Upper lobe of left lung (tissue), 6 donors: ENCODE data around the gene ZNF512B. TPM values are rescaled to one million over a fixed set of nuclear protein-coding genes. Genes with fewer than 3 reads are reported as not detected.
"Not testable (repeated sequence)": the region's sequence is repeated elsewhere in the genome, so short reads cannot be mapped to it uniquely, and the experiment has no call there.

Source experiments
- ATAC-seq, 2 donors: fragments of 200-7000 bp; cut with Tn5 transposase; one replicate each; pipeline ENCODE4 v1.9.1; 2022; ENCODE audit warnings: mild to moderate bottlenecking in 2 of 2, moderate library complexity in 2 of 2; ENCODE audit not compliant: low FRiP score in 2 of 2
- DNase-seq, 2 donors: peaks; one replicate each; pipeline ENCODE4 v3.0.0-alpha.2; 2019 to 2020
- H3K27ac ChIP-seq, 4 donors: fragments of 200-600 bp; sonication (generic); one replicate each; pipeline ENCODE4 v1.5.1; 2016 to 2019
- H3K27me3 ChIP-seq, 4 donors: fragments of 200-600 bp; sonication (generic); one replicate each; pipeline ENCODE4 v1.5.1; 2017 to 2019
- H3K36me3 ChIP-seq, 4 donors: fragments of 200-600 bp; sonication (generic); one replicate each; pipeline ENCODE4 v1.5.1; 2016 to 2019
- H3K4me1 ChIP-seq, 4 donors: fragments of 200-600 bp; sonication (generic); one replicate each; pipeline ENCODE4 v1.5.1; 2018 to 2019
- H3K4me3 ChIP-seq, 4 donors: fragments of 200-600 bp; sonication (generic); one replicate each; pipeline ENCODE4 v1.5.1; 2017 to 2019; ENCODE audit warnings: mild to moderate bottlenecking in 2 of 4, moderate library complexity in 1 of 4
- H3K9me3 ChIP-seq, 4 donors: fragments of 200-600 bp; sonication (generic); one replicate each; pipeline ENCODE4 v1.5.1; 2018 to 2019
- CTCF ChIP-seq, 6 experiments: fragments of 450-650 bp in 4 of 6; fragments of 200-600 bp in 2 of 6; sonication (generic) in 2 of 6; IDR thresholded peaks; one replicate each; pipeline ENCODE4 v1.5.1; 2016 to 2019; ENCODE audit warnings: antibody characterized with exemption in 6 of 6
- EP300 ChIP-seq, 4 donors: sonication (generic); formaldehyde crosslinking; IDR thresholded peaks; one replicate each; pipeline ENCODE4 v1.5.1; 2017; ENCODE audit warnings: antibody characterized with exemption in 4 of 4, control low read depth in 2 of 4
- POLR2A ChIP-seq, 4 donors: fragments of 450-650 bp; IDR thresholded peaks; one replicate each; pipeline ENCODE4 v1.5.1; 2016 to 2017; ENCODE audit warnings: antibody characterized with exemption in 4 of 4, mild to moderate bottlenecking in 2 of 4
- POLR2AphosphoS5 ChIP-seq, 2 donors: sonication (generic); formaldehyde crosslinking; IDR thresholded peaks; one replicate each; pipeline ENCODE4 v1.5.1; 2017; ENCODE audit warnings: antibody characterized with exemption in 2 of 2
- WGBS, 2 donors: methylation state at CpG; one replicate each; pipeline ENCODE4 v1.1.5; 2017 to 2018; 5-methylcytosine and 5-hydroxymethylcytosine counted together
- total RNA-seq, 6 donors: library from RNA; depleted of rRNA in 4 of 6; stranded (reverse); fragments of >200 nt in 4 of 6; gene quantifications; one replicate each; pipeline versions ENCODE4 v1.1.0 to v1.2.1, GENCODE V29; 2016 to 2021
- donor health status: DM: no; HTN: no; CAD: no; lungs with moderate emphysema.
- donor health status: DM: no; HTN: yes; CAD: no; lungs with severe emphysema.

The ZNF512B gene
- total RNA-seq, 6 donors from 2014 or later, result 10.8 to 22.0 (median 16.3) TPM

- Histone ChIP-seq H3K9me3 (peaks cover 0 to 13% (median 0%) of the 10 kb centered on the region in 4 donors), H3K27me3 (no peaks in the 10 kb centered on the region), H3K36me3 (peaks cover 0 to 65% (median 49%) of the 10 kb centered on the region in 4 donors), H3K27ac (no peak overlapping the region), H3K4me3 (no peak overlapping the region), H3K4me1 (peaks cover under 1 to 1% (median under 1%) of the 10 kb centered on the region in 4 donors)
- DNase-seq (peak in 1 of 2 donors; percentile 82), ATAC-seq (no peak)
- no peak for TF ChIP-seq POLR2A (IDR thresholded peaks at IDR 0.05)
- TF ChIP-seq CTCF (IDR thresholded peaks at IDR 0.05), result no peak
- no peak for TF ChIP-seq EP300 (IDR thresholded peaks at IDR 0.05)
- TF ChIP-seq POLR2AphosphoS5 (IDR thresholded peaks at IDR 0.05), result no peak
- WGBS, 2 donors, result 96 to 100% methylated on average over 18 to 27 of the region's 27 CpGs
These were observed 6.4 kb downstream of the ZNF512B start for GRCh38 chr20:63963348-63963741.

GRCh38 chr20:63962426-63963347, 7.0 kb downstream of the ZNF512B start:
- H3K4me1 ChIP-seq, result peaks cover 4 to 5% (median 4%) of the 10 kb centered on the region in 4 donors
- H3K4me3 ChIP-seq, result no peak overlapping the region
- TF ChIP-seq POLR2A (IDR thresholded peaks at IDR 0.05), result no peak
- TF ChIP-seq POLR2AphosphoS5 (IDR thresholded peaks at IDR 0.05), result no peak
- TF ChIP-seq EP300 (IDR thresholded peaks at IDR 0.05), result no peak
- TF ChIP-seq CTCF (IDR thresholded peaks at IDR 0.05), result no peak
- H3K36me3 ChIP-seq, result peaks cover 0 to 65% (median 49%) of the 10 kb centered on the region in 4 donors
- no peak overlapping the region for H3K27ac ChIP-seq
- no peaks in the 10 kb centered on the region for H3K27me3 ChIP-seq
- 95 to 96% methylated on average over 31 to 60 of the region's 61 CpGs for WGBS, 2 donors
- ATAC-seq (no peak), DNase-seq (peak in 1 of 2 donors; percentile 86)
- peaks cover 0 to 13% (median 0%) of the 10 kb centered on the region in 4 donors for H3K9me3 ChIP-seq

GRCh38 chr20:63961664-63962425, 7.9 kb downstream of the ZNF512B start:
- H3K27ac ChIP-seq, result no peak overlapping the region
- peaks cover 12 to 13% (median 12%) of the 10 kb centered on the region in 4 donors for H3K4me1 ChIP-seq
- WGBS, 2 donors, result 91 to 93% methylated on average over 21 to 24 of the region's 26 CpGs
- peaks cover 0 to 62% (median 48%) of the 10 kb centered on the region in 4 donors for H3K36me3 ChIP-seq
- H3K9me3 ChIP-seq, result peaks cover 0 to 13% (median 0%) of the 10 kb centered on the region in 4 donors
- no peak overlapping the region for H3K4me3 ChIP-seq
- no peak for ATAC-seq
- DNase-seq, result peak in 1 of 2 donors; percentile 68
- TF ChIP-seq CTCF (IDR thresholded peaks at IDR 0.05) (no peak), EP300 (IDR thresholded peaks at IDR 0.05) (no peak), POLR2A (IDR thresholded peaks at IDR 0.05) (no peak), POLR2AphosphoS5 (IDR thresholded peaks at IDR 0.05) (no peak)
- no peaks in the 10 kb centered on the region for H3K27me3 ChIP-seq

- Histone ChIP-seq H3K36me3 (peaks cover 0 to 56% (median 42%) of the 10 kb centered on the region in 4 donors), H3K4me1 (peaks cover 14 to 17% (median 15%) of the 10 kb centered on the region in 4 donors)
- H3K4me3 ChIP-seq, H3K27ac ChIP-seq, H3K9me3 ChIP-seq, H3K27me3 ChIP-seq, ATAC-seq: not testable (repeated sequence)
- WGBS, 2 donors, result 94 to 97% methylated on average over 5 to 15 of the region's 15 CpGs
- peak in 1 of 2 donors; percentile 62 for DNase-seq
These were observed 8.8 kb downstream of the ZNF512B start for GRCh38 chr20:63960654-63961621.
